Measurements from ENCODE around the gene LBH.
A peak's percentile ranks its signal among the peaks of the same experiment; 100 is the strongest.

Gene LBH

DNA sequence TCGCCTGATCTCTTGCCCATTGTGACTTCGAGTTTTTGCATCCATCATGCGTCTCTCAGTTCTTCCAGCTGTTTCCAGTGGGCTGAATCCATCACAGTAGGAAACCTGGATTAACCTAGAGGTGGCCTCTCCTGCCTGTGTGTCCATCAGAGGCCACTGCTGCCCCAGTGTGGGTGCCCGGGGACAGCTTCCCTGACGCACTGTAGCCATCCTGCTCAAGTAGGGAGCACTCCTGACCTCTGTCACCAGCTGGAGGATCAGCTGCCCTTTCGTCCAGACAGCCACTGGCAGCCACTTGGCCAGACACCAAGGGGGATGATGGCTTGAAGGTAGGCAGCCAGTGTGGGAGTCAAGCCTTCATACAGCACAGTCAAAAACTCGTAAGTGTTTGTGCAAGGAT is 36.9 kb upstream of the LBH start:
- Histone ChIP-seq H3K4me2 (no peak overlapping the region), H4K20me1 (no peaks in the 10 kb centered on the region), H3K9me3 (replicated peaks in 1 of 11) (peaks cover 0 to 16% (median 8%) of the 10 kb centered on the region in 11 experiments; a peak in 15 of 22 replicates), H3K36me3 (no peaks in the 10 kb centered on the region), H3K27me3 (no peaks in the 10 kb centered on the region), H3K9ac (no peak overlapping the region), H3K4me3 (no peak overlapping the region), H3K27ac (no peak overlapping the region), H3K4me1 (peaks cover 0 to 18% (median 0%) of the 10 kb centered on the region in 10 experiments; a peak in 6 of 20 replicates)
- no peak for TF ChIP-seq Cebpa-rat (IDR thresholded peaks at IDR 0.05)

DNA sequence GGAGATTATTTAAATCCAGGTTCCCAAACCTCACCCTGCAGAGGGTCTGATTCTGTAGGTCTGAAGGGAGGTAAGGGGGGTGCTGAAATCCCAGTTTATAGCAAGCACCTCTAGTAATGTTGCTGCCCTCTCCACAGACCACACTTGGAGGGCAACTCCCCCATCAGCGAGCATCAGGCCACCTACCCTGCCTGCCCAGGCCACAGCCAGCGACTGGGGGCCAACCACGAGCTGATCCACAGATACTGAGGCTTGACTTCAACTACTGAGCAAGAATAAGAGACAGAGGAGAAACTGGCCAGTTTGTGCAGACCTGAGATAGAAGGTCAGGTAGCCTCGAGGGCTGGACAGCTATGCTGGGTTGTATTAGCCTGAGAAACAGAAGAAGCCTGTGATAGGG is 36.3 kb upstream of the LBH start:
- peak overlapping the region in 1 of 11 experiments; percentile 72; a peak in 1 of 22 replicates for H3K4me2 ChIP-seq
- peaks cover 0 to 10% (median 2%) of the 10 kb centered on the region in 11 experiments; a peak in 13 of 22 replicates for H3K9me3 ChIP-seq (replicated peaks in 1 of 11)
- peaks cover 0 to 18% (median 0%) of the 10 kb centered on the region in 10 experiments; a peak in 6 of 20 replicates for H3K4me1 ChIP-seq
- no peaks in the 10 kb centered on the region for H3K36me3 ChIP-seq
- no peak overlapping the region for H3K27ac ChIP-seq
- no peak overlapping the region for H3K9ac ChIP-seq
- H4K20me1 ChIP-seq, result no peaks in the 10 kb centered on the region
- H3K4me3 ChIP-seq, result no peak overlapping the region
- TF ChIP-seq Cebpa-rat (IDR thresholded peaks at IDR 0.05), result no peak
- no peaks in the 10 kb centered on the region for H3K27me3 ChIP-seq

DNA sequence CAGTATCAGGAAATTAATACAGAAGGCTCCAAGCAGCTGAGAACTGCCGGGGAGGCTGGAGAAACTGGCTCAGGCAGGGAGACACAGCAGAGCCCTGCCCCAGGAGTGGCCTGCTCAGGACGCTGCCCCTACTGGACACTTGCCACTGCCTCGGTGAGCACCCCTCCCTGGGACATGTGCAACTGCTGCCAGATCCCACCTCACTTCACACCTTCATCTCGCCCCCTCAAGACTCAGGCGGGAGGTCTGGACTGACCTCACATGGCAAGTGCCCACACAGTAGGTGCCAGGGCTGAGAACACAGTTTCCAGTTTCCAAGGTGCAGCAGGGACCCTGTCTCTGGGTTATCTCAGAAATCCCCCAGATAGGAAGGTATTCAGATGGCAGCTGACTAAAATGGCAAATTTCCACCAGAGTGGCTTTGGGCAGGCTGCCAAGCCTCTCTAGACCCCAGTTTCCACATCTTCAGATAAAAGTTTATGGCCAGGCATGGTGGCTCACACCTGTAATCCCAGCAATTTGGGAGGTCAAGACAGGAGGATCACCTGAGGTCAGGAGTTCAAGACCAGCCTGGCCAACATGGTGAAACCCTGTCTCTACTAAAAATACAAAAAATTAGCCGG is 33.7 kb upstream of the LBH start:
- Histone ChIP-seq H3K27me3 (no peaks in the 10 kb centered on the region), H3K36me3 (no peaks in the 10 kb centered on the region), H3K27ac (no peak overlapping the region), H3K4me1 (peaks cover 0 to 25% (median 0%) of the 10 kb centered on the region in 10 experiments; a peak in 6 of 20 replicates), H3K9ac (no peak overlapping the region), H3K9me3 (replicated peaks in 1 of 11) (no peaks in the 10 kb centered on the region), H3K4me3 (no peak overlapping the region), H3K4me2 (no peak overlapping the region), H4K20me1 (no peaks in the 10 kb centered on the region)
- no peak for TF ChIP-seq Cebpa-rat (IDR thresholded peaks at IDR 0.05)

DNA sequence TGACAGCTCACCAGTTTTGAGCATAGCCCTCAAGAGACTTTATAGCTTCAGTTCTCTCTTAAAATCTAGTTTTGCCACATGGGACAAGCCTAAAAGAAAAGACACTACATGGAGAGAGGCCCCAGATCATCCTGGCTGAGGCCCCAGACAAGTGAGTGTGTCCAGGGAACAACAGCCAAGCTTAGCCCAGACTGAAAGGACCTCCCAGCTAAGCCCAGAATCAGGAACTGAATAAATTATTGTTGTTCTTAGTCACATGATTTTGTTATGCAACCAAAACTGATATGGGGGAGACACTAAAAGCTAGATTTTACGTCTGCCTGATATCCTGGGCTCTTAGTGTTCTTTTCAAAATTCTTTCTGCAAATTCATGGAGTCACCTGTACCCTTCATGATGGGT is 29.3 kb upstream of the LBH start:
- no peaks in the 10 kb centered on the region for H3K9me3 ChIP-seq (replicated peaks in 1 of 11)
- no peak overlapping the region for H3K4me3 ChIP-seq
- no peaks in the 10 kb centered on the region for H4K20me1 ChIP-seq
- TF ChIP-seq Cebpa-rat (IDR thresholded peaks at IDR 0.05), result no peak
- H3K36me3 ChIP-seq, result no peaks in the 10 kb centered on the region
- H3K27ac ChIP-seq, result no peak overlapping the region; a peak in 1 of 22 replicates
- peaks cover 0 to 13% (median 9%) of the 10 kb centered on the region in 10 experiments; a peak in 11 of 20 replicates for H3K4me1 ChIP-seq
- no peaks in the 10 kb centered on the region for H3K27me3 ChIP-seq
- no peak overlapping the region for H3K9ac ChIP-seq
- H3K4me2 ChIP-seq, result peak overlapping the region in 2 of 11 experiments; percentile 35 to 67; a peak in 6 of 22 replicates

DNA sequence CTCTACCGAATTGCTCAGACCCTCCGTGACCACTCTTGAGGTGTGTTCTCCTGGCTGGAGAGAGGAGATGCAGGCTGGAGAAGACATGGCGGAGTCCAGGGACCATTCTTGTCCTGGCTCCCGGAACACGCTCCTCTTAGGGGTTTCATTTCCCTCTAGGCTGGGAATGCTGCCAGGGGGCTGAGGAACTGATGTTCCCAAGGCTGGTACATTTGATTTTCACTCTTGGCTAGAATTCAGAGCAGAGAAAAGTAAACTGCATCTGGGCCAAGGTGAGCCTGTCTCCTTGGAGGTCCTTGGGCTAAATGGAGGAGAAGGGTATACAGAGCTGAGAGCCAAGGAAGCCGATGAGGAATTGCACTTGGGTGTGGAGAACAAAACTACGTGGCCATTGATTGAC is 28.2 kb upstream of the LBH start:
- H3K4me1 ChIP-seq, result peaks cover 0 to 13% (median 9%) of the 10 kb centered on the region in 10 experiments; a peak in 11 of 20 replicates
- H3K9me3 ChIP-seq (replicated peaks in 1 of 11), result no peaks in the 10 kb centered on the region

DNA sequence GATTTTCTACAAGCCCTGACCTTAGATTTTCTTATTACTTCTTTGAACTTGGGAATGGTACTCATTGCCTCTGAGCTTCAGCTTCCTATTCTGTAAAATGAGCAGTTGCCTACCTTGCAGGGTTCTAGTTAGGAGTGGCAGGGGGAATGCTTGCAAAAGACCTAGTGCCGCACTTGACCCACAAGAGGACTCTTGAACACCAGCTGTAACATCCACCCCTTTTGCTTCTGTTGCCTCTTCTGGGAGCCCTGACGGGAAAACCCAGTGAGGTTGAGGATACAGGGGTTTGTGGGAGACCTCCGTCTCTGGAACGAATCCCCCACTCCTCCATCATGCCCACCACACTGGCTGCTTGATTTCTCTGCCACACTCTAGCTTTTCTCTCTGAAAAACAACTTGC is 27.1 kb upstream of the LBH start:
- H3K36me3 ChIP-seq, result no peaks in the 10 kb centered on the region

More for the DNA sequence above, 28.2 kb upstream of the LBH start:
- Histone ChIP-seq H4K20me1 (no peaks in the 10 kb centered on the region), H3K36me3 (no peaks in the 10 kb centered on the region), H3K27me3 (no peaks in the 10 kb centered on the region), H3K9ac (no peak overlapping the region), H3K4me3 (no peak overlapping the region), H3K27ac (no peak overlapping the region), H3K4me2 (no peak overlapping the region)
- TF ChIP-seq Cebpa-rat (IDR thresholded peaks at IDR 0.05), result no peak

DNA sequence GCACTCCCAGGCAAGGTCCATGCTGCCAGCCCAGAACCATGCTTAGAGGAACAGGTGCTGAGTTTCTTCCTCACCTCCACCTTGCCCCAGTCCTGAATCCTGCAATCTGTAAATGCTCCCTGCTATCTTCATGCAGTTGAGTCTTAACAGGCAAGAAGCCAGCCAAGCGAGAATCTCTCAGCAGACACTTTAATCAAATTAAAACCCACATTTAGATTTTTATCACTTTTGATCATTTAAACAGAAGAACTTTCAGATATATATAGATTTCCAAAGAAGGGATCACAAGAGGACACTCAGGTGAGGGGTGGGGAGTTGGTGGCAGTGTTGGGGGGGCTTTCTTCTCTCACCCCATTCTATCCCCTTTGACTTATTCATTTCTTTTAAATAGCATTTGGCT is 25.9 kb upstream of the LBH start:
- Histone ChIP-seq H3K9ac (no peak overlapping the region), H3K36me3 (no peaks in the 10 kb centered on the region), H4K20me1 (no peaks in the 10 kb centered on the region), H3K9me3 (replicated peaks in 1 of 11) (no peaks in the 10 kb centered on the region), H3K4me1 (peaks cover 0 to 13% (median 9%) of the 10 kb centered on the region in 10 experiments; a peak in 11 of 20 replicates), H3K27me3 (no peaks in the 10 kb centered on the region), H3K4me3 (no peak overlapping the region), H3K4me2 (peak overlapping the region in 3 of 11 experiments; percentile 13 to 35 (median 33); a peak in 3 of 22 replicates), H3K27ac (no peak overlapping the region)
- no peak for TF ChIP-seq Cebpa-rat (IDR thresholded peaks at IDR 0.05)

More for the DNA sequence above, 27.1 kb upstream of the LBH start:
- no peak overlapping the region for H3K4me3 ChIP-seq
- no peaks in the 10 kb centered on the region for H4K20me1 ChIP-seq
- no peaks in the 10 kb centered on the region for H3K9me3 ChIP-seq (replicated peaks in 1 of 11)
- no peak overlapping the region for H3K27ac ChIP-seq
- TF ChIP-seq Cebpa-rat (IDR thresholded peaks at IDR 0.05), result no peak
- H3K9ac ChIP-seq, result no peak overlapping the region
- no peak overlapping the region; a peak in 1 of 22 replicates for H3K4me2 ChIP-seq
- H3K27me3 ChIP-seq, result no peaks in the 10 kb centered on the region
- peaks cover 0 to 13% (median 9%) of the 10 kb centered on the region in 10 experiments; a peak in 11 of 20 replicates for H3K4me1 ChIP-seq

DNA sequence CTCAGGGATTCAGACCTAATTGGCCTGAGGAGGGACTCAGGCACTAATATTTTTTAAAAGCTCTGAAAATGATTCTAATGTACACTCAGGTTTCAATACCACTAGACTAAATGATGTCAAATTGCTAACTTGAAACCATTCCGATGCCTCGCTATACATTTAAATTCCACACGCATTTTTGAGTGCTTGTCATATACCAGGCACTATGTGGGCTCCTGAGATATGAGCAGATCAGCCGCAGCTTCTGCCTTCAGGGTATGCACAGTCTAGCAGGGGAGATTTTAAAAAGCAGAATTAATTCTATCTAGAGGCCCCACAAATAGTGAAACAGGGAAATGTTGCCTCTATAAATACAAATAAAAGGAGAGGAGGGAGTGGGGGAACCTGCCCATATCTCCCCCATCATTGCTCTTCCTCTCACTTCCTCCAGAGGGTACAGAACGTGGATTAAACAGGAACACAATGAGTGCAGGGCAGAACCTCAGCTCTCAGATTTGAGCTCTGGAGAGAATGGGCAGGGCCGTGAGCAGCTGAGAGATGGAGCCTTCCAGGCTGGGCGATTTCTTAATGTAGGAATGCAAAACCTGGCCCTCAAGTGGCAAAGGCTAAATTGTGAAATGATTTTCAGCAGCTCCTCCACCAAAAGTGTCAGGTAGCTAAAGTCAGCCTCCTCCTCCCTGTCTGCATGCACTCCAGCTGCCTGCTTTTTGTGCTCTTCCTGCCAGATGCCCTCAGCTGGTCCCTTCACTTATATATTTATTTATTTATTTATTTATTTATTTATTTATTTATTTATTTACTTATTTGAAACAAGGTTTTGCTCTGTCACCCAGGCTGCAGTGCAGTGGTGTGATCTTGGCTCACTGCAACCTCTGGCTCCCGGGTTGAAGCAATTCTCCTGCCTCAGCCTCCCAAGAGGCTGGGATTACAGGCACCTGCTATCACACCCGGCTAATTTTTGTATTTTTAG is 24.6 kb upstream of the LBH start:
- Histone ChIP-seq H3K4me3 (no peak overlapping the region), H3K36me3 (no peaks in the 10 kb centered on the region), H4K20me1 (no peaks in the 10 kb centered on the region), H3K27ac (no peak overlapping the region), H3K4me2 (no peak overlapping the region), H3K9ac (no peak overlapping the region), H3K4me1 (peaks cover 0 to 13% (median 8%) of the 10 kb centered on the region in 10 experiments; a peak in 11 of 20 replicates), H3K9me3 (replicated peaks in 1 of 11) (no peaks in the 10 kb centered on the region), H3K27me3 (no peaks in the 10 kb centered on the region)
- no peak for TF ChIP-seq Cebpa-rat (IDR thresholded peaks at IDR 0.05)

DNA sequence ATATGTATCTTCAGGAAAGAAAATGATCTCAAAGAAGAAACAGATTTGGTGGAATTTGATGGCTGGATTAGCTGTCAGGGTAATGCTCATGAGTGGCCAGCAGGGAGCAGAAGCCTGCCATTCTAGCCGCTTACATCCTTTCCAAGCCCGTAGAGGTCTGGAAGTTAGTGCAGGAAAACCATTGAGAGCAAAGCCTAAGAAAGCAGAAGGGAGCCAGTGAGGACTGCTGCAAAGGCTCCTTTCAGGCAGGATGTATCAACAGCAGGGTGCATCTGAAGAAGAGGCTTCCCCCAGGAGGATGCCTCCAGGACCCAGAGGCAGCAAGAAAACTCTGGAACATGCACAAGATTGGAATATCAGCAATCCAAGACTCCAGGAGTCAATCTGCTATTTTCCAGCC is 22.9 kb upstream of the LBH start:
- H4K20me1 ChIP-seq, result no peaks in the 10 kb centered on the region; a peak in 1 of 22 replicates
- H3K27ac ChIP-seq, result no peak overlapping the region

More for the DNA sequence above, 22.9 kb upstream of the LBH start:
- Histone ChIP-seq H3K9ac (0 out of 22 replicates have a peak overlapping the region, but pooled peaks of 1 of the 11 experiments have one; percentile 35), H3K9me3 (replicated peaks in 1 of 11) (no peaks in the 10 kb centered on the region), H3K36me3 (no peaks in the 10 kb centered on the region), H3K27me3 (no peaks in the 10 kb centered on the region), H3K4me3 (no peak overlapping the region), H3K4me1 (peaks cover 0 to 13% (median 5%) of the 10 kb centered on the region in 10 experiments; a peak in 8 of 20 replicates), H3K4me2 (no peak overlapping the region)
- no peak for TF ChIP-seq Cebpa-rat (IDR thresholded peaks at IDR 0.05)
